Measurements from ENCODE around the gene TAF4. TPM values are rescaled to one million over a fixed set of nuclear protein-coding genes. Genes with fewer than 3 reads are reported as not detected.
"Not testable (repeated sequence)": the region's sequence is repeated elsewhere in the genome, so short reads cannot be mapped to it uniquely, and the experiment has no call there.

Gene TAF4
- total RNA-seq, 1 donor from 2014 or later, result 17.6 TPM

DNA sequence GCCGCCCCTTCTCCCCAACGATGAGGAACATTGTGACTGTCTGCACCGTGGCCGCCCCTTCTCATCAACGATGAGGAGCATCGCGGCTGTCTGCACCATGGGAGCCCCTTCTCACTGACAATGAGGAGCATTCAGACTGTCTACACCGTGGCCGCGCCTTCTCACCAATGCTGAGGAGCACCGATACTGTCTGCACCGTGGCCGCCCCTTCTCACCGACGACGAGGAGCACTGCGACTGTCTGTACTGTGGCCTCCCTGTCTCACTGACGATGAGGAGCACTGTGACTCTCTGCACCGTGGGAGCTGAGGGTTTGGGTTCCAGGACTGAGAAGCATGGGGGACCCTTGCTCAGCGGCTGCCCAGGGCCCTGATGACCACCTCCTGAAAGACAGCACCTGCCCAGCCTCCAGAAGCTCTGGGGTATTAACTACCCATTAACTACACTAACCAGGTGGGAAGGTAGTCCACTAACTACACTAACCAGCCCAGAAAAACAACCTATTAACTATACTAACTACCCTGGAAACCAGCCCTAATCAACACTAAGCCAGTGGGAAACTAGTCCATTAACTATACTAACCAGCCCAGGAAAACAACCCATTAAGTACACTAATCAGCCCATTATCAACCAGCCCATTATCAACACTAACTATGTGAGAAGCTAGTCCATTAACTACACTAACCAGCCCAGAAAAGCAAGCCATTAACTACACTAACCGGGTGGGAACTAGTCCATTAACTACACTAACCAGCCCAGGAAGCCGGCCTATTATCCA lies 116.9 kb downstream of the TAF4 start:
- intact Hi-C loops (cut with DNase I), result no loop called here
- no peak for ATAC-seq
- no peak overlapping the region for H3K27ac ChIP-seq
- no peak overlapping the region for H3K4me3 ChIP-seq
- no peaks in the 10 kb centered on the region for H3K36me3 ChIP-seq
- no peaks in the 10 kb centered on the region for H3K4me1 ChIP-seq
- H3K27me3 ChIP-seq (ENCODE audit: low read depth), result peaks cover 18% of the 10 kb centered on the region
- H3K9me3 ChIP-seq, result no peaks in the 10 kb centered on the region
- TF ChIP-seq, protein P1, sequence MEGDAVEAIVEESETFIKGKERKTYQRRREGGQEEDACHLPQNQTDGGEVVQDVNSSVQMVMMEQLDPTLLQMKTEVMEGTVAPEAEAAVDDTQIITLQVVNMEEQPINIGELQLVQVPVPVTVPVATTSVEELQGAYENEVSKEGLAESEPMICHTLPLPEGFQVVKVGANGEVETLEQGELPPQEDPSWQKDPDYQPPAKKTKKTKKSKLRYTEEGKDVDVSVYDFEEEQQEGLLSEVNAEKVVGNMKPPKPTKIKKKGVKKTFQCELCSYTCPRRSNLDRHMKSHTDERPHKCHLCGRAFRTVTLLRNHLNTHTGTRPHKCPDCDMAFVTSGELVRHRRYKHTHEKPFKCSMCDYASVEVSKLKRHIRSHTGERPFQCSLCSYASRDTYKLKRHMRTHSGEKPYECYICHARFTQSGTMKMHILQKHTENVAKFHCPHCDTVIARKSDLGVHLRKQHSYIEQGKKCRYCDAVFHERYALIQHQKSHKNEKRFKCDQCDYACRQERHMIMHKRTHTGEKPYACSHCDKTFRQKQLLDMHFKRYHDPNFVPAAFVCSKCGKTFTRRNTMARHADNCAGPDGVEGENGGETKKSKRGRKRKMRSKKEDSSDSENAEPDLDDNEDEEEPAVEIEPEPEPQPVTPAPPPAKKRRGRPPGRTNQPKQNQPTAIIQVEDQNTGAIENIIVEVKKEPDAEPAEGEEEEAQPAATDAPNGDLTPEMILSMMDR (IDR thresholded peaks at IDR 0.05), result no peak
- DNase-seq, result peak; percentile 20

DNA sequence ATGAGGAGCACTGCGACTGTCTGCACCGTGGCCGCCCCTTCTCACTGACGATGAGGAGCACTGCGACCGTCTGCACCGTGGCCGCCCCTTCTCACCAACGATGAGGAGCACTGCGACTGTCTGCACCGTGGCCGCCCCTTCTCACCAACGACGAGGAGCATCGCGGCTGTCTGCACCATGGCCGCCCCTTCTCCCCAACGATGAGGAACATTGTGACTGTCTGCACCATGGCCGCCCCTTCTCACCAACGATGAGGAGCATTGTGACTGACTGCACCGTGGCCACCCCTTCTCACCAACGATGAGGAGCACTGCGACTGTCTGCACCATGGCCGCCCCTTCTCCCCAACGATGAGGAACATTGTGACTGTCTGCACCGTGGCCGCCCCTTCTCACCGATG lies 117.6 kb downstream of the TAF4 start:
- ATAC-seq; H3K4me3 ChIP-seq; intact Hi-C loops (cut with DNase I); H3K9me3 ChIP-seq; H3K36me3 ChIP-seq; H3K4me1 ChIP-seq; H3K27ac ChIP-seq: not testable (repeated sequence)
- DNase-seq, result peak; percentile 8
- peaks cover 13% of the 10 kb centered on the region for H3K27me3 ChIP-seq (ENCODE audit: low read depth)

DNA sequence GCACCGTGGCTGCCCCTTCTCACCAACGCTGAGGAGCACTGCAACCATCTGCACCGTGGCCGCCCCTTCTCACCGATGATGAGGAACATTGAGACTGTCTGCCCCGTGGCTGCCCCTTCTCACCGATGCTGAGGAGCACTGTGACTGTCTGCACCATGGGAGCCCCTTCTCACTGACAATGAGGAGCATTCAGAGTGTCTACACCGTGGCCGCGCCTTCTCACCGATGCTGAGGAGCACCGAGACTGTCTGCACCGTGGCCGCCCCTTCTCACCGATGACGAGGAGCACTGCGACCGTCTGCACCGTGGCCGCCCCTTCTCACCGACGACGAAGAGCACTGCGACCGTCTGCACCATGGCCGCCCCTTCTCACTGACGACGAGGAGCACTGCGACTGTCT lies 120.2 kb downstream of the TAF4 start:
- peak; percentile 15 for DNase-seq
- H3K27ac ChIP-seq; H3K9me3 ChIP-seq; H3K27me3 ChIP-seq (ENCODE audit: low read depth); H3K36me3 ChIP-seq; H3K4me1 ChIP-seq; intact Hi-C loops (cut with DNase I); ATAC-seq; H3K4me3 ChIP-seq: not testable (repeated sequence)

DNA sequence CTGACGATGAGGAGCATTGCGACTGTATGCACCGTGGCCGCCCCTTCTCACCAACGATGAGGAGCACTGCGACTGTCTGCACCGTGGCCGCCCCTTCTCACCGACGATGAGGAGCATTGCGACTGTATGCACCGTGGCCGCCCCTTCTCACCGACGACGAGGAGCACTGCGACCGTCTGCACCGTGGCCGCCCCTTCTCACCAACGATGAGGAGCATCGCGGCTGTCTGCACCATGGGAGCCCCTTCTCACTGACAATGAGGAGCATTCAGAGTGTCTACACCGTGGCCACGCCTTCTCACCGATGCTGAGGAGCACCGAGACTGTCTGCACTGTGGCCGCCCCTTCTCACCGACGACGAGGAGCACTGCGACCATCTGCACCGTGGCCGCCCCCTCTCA lies 120.7 kb downstream of the TAF4 start:
- DNase-seq; H3K27ac ChIP-seq; intact Hi-C loops (cut with DNase I); H3K4me1 ChIP-seq; H3K27me3 ChIP-seq (ENCODE audit: low read depth); H3K9me3 ChIP-seq; H3K4me3 ChIP-seq; ATAC-seq; H3K36me3 ChIP-seq: not testable (repeated sequence)

DNA sequence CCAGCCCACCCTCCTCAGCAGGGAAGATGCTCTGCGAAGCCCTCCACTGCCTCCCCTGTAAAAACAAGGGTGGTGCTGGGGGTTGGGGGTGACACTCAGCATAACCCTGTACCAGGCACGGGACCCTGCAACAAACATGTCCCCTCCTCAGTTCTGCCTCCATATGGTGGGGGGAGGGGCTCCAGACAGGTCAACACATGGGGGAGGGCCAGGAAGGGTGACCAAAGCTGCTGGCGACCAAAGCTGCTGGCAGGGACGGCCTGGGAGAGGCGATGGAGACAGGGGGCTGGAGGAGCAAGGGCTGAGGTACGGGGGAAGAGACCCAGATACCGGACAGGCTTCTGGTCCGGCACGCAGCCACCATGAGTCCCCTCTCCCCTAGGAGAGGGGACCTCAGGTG lies 123.2 kb downstream of the TAF4 start:
- peak; percentile 19 for DNase-seq
- Histone ChIP-seq H3K27me3 (ENCODE audit: low read depth) (peaks cover 17% of the 10 kb centered on the region), H3K27ac (no peak overlapping the region), H3K4me1 (no peaks in the 10 kb centered on the region), H3K4me3 (no peak overlapping the region), H3K36me3 (no peaks in the 10 kb centered on the region), H3K9me3 (no peaks in the 10 kb centered on the region)
- intact Hi-C loops (cut with DNase I), result no loop called here
- TF ChIP-seq, protein P1 (IDR thresholded peaks at IDR 0.05), result no peak
- ATAC-seq, result peak in 1 of 2 donors; percentile 15

DNA sequence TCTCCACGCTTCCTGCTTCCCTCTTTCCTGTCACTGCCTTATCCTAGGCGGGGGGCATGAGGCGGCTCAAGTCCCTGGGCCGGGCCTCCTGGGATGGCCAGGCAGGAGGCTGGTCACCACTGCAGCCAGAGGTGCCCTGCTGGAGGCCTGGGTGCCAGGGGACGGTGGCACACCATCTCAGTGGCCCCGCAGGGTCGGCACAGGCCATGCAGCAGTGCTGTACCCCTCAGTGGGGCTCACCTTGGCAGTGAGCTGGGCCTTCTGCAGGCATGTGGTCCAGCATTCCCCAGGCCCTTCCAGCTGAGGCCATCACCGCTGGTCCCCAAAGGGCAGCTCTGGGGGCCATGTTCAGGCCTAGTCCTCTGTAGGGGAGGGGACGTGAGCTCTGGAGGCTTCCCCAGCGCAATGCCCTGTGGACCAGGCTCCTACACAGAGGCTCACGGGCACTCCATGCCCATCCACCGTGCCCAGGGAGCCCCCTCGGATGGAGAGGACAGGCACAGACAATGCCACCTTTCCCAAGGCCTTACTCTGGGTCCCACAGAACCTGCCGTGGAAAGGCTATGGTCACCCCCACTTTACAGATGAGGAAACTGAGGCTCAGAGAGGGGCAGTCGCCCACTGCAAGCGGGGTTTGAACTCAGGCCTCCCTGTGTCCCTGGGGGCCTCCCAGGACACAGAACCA lies 123.8 kb downstream of the TAF4 start:
- intact Hi-C loops (cut with DNase I), result no loop called here
- H3K27me3 ChIP-seq (ENCODE audit: low read depth), result peaks cover 22% of the 10 kb centered on the region
- H3K9me3 ChIP-seq, result no peaks in the 10 kb centered on the region
- H3K4me3 ChIP-seq, result no peak overlapping the region
- no peaks in the 10 kb centered on the region for H3K36me3 ChIP-seq
- ATAC-seq, result peak in 1 of 2 donors; percentile 43
- TF ChIP-seq, protein P1 (IDR thresholded peaks at IDR 0.05), result no peak
- peak; percentile 30 for DNase-seq
- no peak overlapping the region for H3K27ac ChIP-seq
- H3K4me1 ChIP-seq, result no peaks in the 10 kb centered on the region

All from lower lobe of right lung (tissue), 2 donors.